Measurements from ENCODE around the gene GINS2.

GINS2 gene

GRCh38 chr16:85674828-85675227, 13.9 kb downstream of the GINS2 start:
- in situ Hi-C loops (cut with MboI; ENCODE audit: low pct_unique_long_range_greater_than_20kb, low sequenced_read_pairs): loop anchor here (25.0 kb wide), 1 partner anchor 312 kb away; no protein-coding TSS in a partner anchor
- DNase-seq: no peak

- DNase-seq: no peak
- in situ Hi-C loops (cut with MboI; ENCODE audit: low pct_unique_long_range_greater_than_20kb, low sequenced_read_pairs): loop anchor here (25.0 kb wide), 1 partner anchor 313 kb away; no protein-coding TSS in a partner anchor
Observed at GRCh38 chr16:85674418-85674755, 14.4 kb downstream of the GINS2 start.

- in situ Hi-C loops (cut with MboI; ENCODE audit: low pct_unique_long_range_greater_than_20kb, low sequenced_read_pairs): loop anchor here (25.0 kb wide), 1 partner anchor 314 kb away; no protein-coding TSS in a partner anchor
- no peak for DNase-seq
Observed at GRCh38 chr16:85673529-85674417, 15.0 kb downstream of the GINS2 start.

GRCh38 chr16:85670840-85671239, 17.9 kb downstream of the GINS2 start:
- no peak for DNase-seq
- in situ Hi-C loops (cut with MboI; ENCODE audit: low pct_unique_long_range_greater_than_20kb, low sequenced_read_pairs): loop anchor here (25.0 kb wide), 1 partner anchor 316 kb away; no protein-coding TSS in a partner anchor

GRCh38 chr16:85668676-85669424, 19.9 kb downstream of the GINS2 start:
- no peak for DNase-seq
- in situ Hi-C loops (cut with MboI; ENCODE audit: low pct_unique_long_range_greater_than_20kb, low sequenced_read_pairs): loop anchor here (25.0 kb wide), 1 partner anchor 318 kb away; no protein-coding TSS in a partner anchor

GRCh38 chr16:85667841-85668413, 20.8 kb downstream of the GINS2 start:
- no peak for DNase-seq
- in situ Hi-C loops (cut with MboI; ENCODE audit: low pct_unique_long_range_greater_than_20kb, low sequenced_read_pairs): loop anchor here (25.0 kb wide), 1 partner anchor 319 kb away; no protein-coding TSS in a partner anchor

GRCh38 chr16:85667261-85667660, 21.5 kb downstream of the GINS2 start:
- in situ Hi-C loops (cut with MboI; ENCODE audit: low pct_unique_long_range_greater_than_20kb, low sequenced_read_pairs): loop anchor here (25.0 kb wide), 1 partner anchor 320 kb away; no protein-coding TSS in a partner anchor
- no peak for DNase-seq

- in situ Hi-C loops (cut with MboI; ENCODE audit: low pct_unique_long_range_greater_than_20kb, low sequenced_read_pairs): loop anchor here (25.0 kb wide), 1 partner anchor 321 kb away; no protein-coding TSS in a partner anchor
- no peak for DNase-seq
Observed at GRCh38 chr16:85665929-85666328, 22.8 kb downstream of the GINS2 start.

- DNase-seq: no peak
- in situ Hi-C loops (cut with MboI; ENCODE audit: low pct_unique_long_range_greater_than_20kb, low sequenced_read_pairs): loop anchor here (25.0 kb wide), 1 partner anchor 322 kb away; no protein-coding TSS in a partner anchor
Observed at GRCh38 chr16:85665373-85665740, 23.4 kb downstream of the GINS2 start.

- in situ Hi-C loops (cut with MboI; ENCODE audit: low pct_unique_long_range_greater_than_20kb, low sequenced_read_pairs): loop anchor here (25.0 kb wide), 1 partner anchor 323 kb away; no protein-coding TSS in a partner anchor
- no peak for DNase-seq
Observed at GRCh38 chr16:85664580-85665372, 24.0 kb downstream of the GINS2 start.

- in situ Hi-C loops (cut with MboI; ENCODE audit: low pct_unique_long_range_greater_than_20kb, low sequenced_read_pairs): loop anchor here (25.0 kb wide), 1 partner anchor 323 kb away; no protein-coding TSS in a partner anchor
- no peak for DNase-seq
Observed at GRCh38 chr16:85663891-85664321, 24.8 kb downstream of the GINS2 start.

GRCh38 chr16:85662976-85663830, 25.6 kb downstream of the GINS2 start:
- in situ Hi-C loops (cut with MboI; ENCODE audit: low pct_unique_long_range_greater_than_20kb, low sequenced_read_pairs): loop anchor here (25.0 kb wide), 1 partner anchor 324 kb away; no protein-coding TSS in a partner anchor
- DNase-seq: no peak

- in situ Hi-C loops (cut with MboI; ENCODE audit: low pct_unique_long_range_greater_than_20kb, low sequenced_read_pairs): loop anchor here (25.0 kb wide), 1 partner anchor 325 kb away; no protein-coding TSS in a partner anchor
Observed at GRCh38 chr16:85662482-85662812, 26.3 kb downstream of the GINS2 start.

GRCh38 chr16:85661740-85662481, 26.8 kb downstream of the GINS2 start:
- DNase-seq: no peak
- in situ Hi-C loops (cut with MboI; ENCODE audit: low pct_unique_long_range_greater_than_20kb, low sequenced_read_pairs): loop anchor here (25.0 kb wide), 1 partner anchor 325 kb away; no protein-coding TSS in a partner anchor

More at GRCh38 chr16:85662482-85662812, 26.3 kb downstream of the GINS2 start:
- no peak for DNase-seq

GRCh38 chr16:85660843-85661739, 27.7 kb downstream of the GINS2 start:
- in situ Hi-C loops (cut with MboI; ENCODE audit: low pct_unique_long_range_greater_than_20kb, low sequenced_read_pairs): loop anchor here (25.0 kb wide), 1 partner anchor 326 kb away; no protein-coding TSS in a partner anchor
- no peak for DNase-seq
